SK-N-SH treated with all-trans-retinoic acid at 6 μM for 48 hours (cell line): ENCODE data around the gene ANKRD28.

ENCODE experiments used
- ARNTL ChIP-seq: fragments of 450-650 bp; formaldehyde crosslinking; IDR thresholded peaks from 2 replicates; pipeline ENCODE4 v1.5.0; 2020; ENCODE audit warnings: low read depth, mild to moderate bottlenecking, moderate library complexity, borderline replicate concordance
- OSR1 ChIP-seq: fragments of 250-450 bp; sonication (Bioruptor Pico); IDR thresholded peaks from 2 replicates; pipeline ENCODE4 v1.8.0; 2022; ENCODE audit warnings: moderate library complexity, mild to moderate bottlenecking, inconsistent platforms
- ZNF565 ChIP-seq: fragments of 450-650 bp; formaldehyde crosslinking; conservative IDR thresholded peaks from 2 replicates; pipeline ENCODE4 v1.5.0; 2020; ENCODE audit warnings: low read depth, mild to moderate bottlenecking, moderate library complexity
- TF ChIP-seq, protein P1 (sequence below): fragments of 250-450 bp; sonication (Bioruptor Pico); IDR thresholded peaks from 2 replicates; pipeline ENCODE4 v1.5.1; 2021; ENCODE audit warnings: mild to moderate bottlenecking, moderate library complexity

DNA sequence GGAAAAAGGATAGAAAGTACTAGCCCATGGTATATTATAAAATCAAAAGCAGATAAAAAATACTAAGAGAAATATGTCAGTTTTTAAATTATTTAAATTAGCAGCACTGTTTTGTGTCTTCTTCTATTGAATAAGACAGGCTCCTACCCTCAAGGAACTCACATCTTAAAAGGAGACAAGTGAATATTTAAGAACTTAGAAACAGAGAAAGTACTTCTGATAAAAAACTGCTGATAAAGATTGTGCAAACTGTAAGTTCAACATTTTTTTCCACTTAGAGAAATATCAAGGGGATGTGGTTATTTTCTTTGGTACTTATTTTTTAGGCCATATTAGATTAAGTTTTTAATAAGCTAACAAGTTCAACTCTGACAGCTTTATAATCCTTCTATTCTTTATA lies 3.0 kb upstream of the ANKRD28 start:
- TF ChIP-seq, protein P1, sequence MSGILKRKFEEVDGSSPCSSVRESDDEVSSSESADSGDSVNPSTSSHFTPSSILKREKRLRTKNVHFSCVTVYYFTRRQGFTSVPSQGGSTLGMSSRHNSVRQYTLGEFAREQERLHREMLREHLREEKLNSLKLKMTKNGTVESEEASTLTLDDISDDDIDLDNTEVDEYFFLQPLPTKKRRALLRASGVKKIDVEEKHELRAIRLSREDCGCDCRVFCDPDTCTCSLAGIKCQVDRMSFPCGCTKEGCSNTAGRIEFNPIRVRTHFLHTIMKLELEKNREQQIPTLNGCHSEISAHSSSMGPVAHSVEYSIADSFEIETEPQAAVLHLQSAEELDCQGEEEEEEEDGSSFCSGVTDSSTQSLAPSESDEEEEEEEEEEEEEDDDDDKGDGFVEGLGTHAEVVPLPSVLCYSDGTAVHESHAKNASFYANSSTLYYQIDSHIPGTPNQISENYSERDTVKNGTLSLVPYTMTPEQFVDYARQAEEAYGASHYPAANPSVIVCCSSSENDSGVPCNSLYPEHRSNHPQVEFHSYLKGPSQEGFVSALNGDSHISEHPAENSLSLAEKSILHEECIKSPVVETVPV (CRISPR knock-in tag) = no peak
- TF ChIP-seq ARNTL (CRISPR knock-in tag) = no peak
- no peak for TF ChIP-seq ZNF565 (CRISPR knock-in tag)
- TF ChIP-seq OSR1 (CRISPR knock-in tag) = no peak
